Measurements from ENCODE around the gene LAMB1.

Gene LAMB1

GRCh38 chr7:108017776-108018151 lies 14.8 kb upstream of the LAMB1 start:
- no peaks in the 10 kb centered on the region for H3K36me3 ChIP-seq (ENCODE audit: insufficient read depth, low read length)
- no peaks in the 10 kb centered on the region for H3K27me3 ChIP-seq (ENCODE audit: insufficient read depth, low read length)
- 90% methylated on average over 4 of the region's 4 CpGs for WGBS
- H3K27ac ChIP-seq (ENCODE audit: low read depth, low read length): no peak overlapping the region
- no peaks in the 10 kb centered on the region for H3K9me3 ChIP-seq (ENCODE audit: insufficient read depth, low read depth, low read length)
- H3K9ac ChIP-seq (ENCODE audit: low read depth, low read length): no peak overlapping the region
- no peak overlapping the region for H3K4me3 ChIP-seq (ENCODE audit: low read length)
- peaks cover 2% of the 10 kb centered on the region; the same call in 1 of the 2 replicates for H3K4me1 ChIP-seq (ENCODE audit: insufficient read depth, low read length)

GRCh38 chr7:108016841-108017775 lies 14.1 kb upstream of the LAMB1 start:
- WGBS: 81% methylated on average over 2 of the region's 2 CpGs
- Histone ChIP-seq H3K4me3 (ENCODE audit: low read length) (no peak overlapping the region), H3K27me3 (ENCODE audit: insufficient read depth, low read length) (no peaks in the 10 kb centered on the region), H3K9me3 (ENCODE audit: insufficient read depth, low read depth, low read length) (no peaks in the 10 kb centered on the region), H3K27ac (ENCODE audit: low read depth, low read length) (no peak overlapping the region), H3K9ac (ENCODE audit: low read depth, low read length) (no peak overlapping the region), H3K36me3 (ENCODE audit: insufficient read depth, low read length) (no peaks in the 10 kb centered on the region), H3K4me1 (ENCODE audit: insufficient read depth, low read length) (peaks cover 2% of the 10 kb centered on the region; the same call in 1 of the 2 replicates)

DNA sequence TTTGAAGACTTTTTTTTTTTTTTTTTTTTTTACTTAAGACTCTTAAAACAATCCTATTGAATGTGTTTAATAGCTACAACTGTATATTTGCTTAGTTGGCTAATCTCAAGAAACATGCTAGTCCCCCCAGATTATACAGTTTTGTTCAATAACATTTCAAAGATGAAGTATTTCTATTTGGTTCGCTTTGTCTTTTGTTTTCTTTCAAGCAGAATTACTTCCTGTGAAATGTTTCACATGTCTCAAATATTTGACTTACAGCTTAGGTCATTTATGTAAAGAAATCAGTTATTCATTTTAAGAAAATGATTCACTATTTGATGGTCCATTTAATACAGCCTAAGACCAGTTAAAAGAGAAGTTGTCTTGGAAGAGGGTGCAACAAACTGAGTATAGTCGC lies 12.8 kb upstream of the LAMB1 start:
- Histone ChIP-seq H3K4me1 (ENCODE audit: insufficient read depth, low read length) (peaks cover 2% of the 10 kb centered on the region; the same call in 1 of the 2 replicates), H3K27ac (ENCODE audit: low read depth, low read length) (no peak overlapping the region)
- WGBS: 92% methylated on average over 2 of the region's 2 CpGs

GRCh38 chr7:108014747-108015682 lies 12.1 kb upstream of the LAMB1 start:
- Histone ChIP-seq H3K27me3 (ENCODE audit: insufficient read depth, low read length) (no peaks in the 10 kb centered on the region), H3K27ac (ENCODE audit: low read depth, low read length) (no peak overlapping the region), H3K4me3 (ENCODE audit: low read length) (no peak overlapping the region), H3K9ac (ENCODE audit: low read depth, low read length) (no peak overlapping the region), H3K36me3 (ENCODE audit: insufficient read depth, low read length) (no peaks in the 10 kb centered on the region), H3K4me1 (ENCODE audit: insufficient read depth, low read length) (peaks cover 2% of the 10 kb centered on the region; the same call in 1 of the 2 replicates), H3K9me3 (ENCODE audit: insufficient read depth, low read depth, low read length) (no peaks in the 10 kb centered on the region)
- WGBS: 87% methylated on average over 4 of the region's 6 CpGs

More for the DNA sequence above, 12.8 kb upstream of the LAMB1 start:
- Histone ChIP-seq H3K4me3 (ENCODE audit: low read length) (no peak overlapping the region), H3K9ac (ENCODE audit: low read depth, low read length) (no peak overlapping the region), H3K9me3 (ENCODE audit: insufficient read depth, low read depth, low read length) (no peaks in the 10 kb centered on the region), H3K27me3 (ENCODE audit: insufficient read depth, low read length) (no peaks in the 10 kb centered on the region), H3K36me3 (ENCODE audit: insufficient read depth, low read length) (no peaks in the 10 kb centered on the region)

DNA sequence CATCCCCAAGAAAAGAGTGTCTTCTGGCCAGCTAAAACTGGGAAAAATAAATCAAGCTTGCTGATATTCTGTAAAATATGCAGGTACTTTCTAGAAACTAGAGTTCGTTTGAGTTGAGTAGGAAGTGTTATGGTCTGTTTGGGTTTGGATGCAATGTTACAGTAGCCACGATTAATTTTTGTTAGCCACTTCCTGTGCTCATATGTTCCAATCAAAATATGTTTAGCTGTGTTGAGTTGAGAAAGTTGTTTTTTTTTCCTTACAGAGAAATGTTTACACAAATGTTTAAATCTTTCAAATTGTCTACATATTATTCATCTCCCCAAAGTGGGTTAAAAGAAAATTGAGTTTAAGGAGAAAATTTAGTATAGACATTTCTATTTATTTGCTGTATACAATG lies 11.3 kb upstream of the LAMB1 start:
- no peaks in the 10 kb centered on the region for H3K27me3 ChIP-seq (ENCODE audit: insufficient read depth, low read length)
- WGBS: 89% methylated on average over 2 of the region's 2 CpGs
- H3K27ac ChIP-seq (ENCODE audit: low read depth, low read length): no peak overlapping the region
- H3K9me3 ChIP-seq (ENCODE audit: insufficient read depth, low read depth, low read length): no peaks in the 10 kb centered on the region
- H3K4me1 ChIP-seq (ENCODE audit: insufficient read depth, low read length): peaks cover 2% of the 10 kb centered on the region; the same call in 1 of the 2 replicates
- no peak overlapping the region for H3K9ac ChIP-seq (ENCODE audit: low read depth, low read length)
- no peak overlapping the region for H3K4me3 ChIP-seq (ENCODE audit: low read length)
- no peaks in the 10 kb centered on the region for H3K36me3 ChIP-seq (ENCODE audit: insufficient read depth, low read length)

DNA sequence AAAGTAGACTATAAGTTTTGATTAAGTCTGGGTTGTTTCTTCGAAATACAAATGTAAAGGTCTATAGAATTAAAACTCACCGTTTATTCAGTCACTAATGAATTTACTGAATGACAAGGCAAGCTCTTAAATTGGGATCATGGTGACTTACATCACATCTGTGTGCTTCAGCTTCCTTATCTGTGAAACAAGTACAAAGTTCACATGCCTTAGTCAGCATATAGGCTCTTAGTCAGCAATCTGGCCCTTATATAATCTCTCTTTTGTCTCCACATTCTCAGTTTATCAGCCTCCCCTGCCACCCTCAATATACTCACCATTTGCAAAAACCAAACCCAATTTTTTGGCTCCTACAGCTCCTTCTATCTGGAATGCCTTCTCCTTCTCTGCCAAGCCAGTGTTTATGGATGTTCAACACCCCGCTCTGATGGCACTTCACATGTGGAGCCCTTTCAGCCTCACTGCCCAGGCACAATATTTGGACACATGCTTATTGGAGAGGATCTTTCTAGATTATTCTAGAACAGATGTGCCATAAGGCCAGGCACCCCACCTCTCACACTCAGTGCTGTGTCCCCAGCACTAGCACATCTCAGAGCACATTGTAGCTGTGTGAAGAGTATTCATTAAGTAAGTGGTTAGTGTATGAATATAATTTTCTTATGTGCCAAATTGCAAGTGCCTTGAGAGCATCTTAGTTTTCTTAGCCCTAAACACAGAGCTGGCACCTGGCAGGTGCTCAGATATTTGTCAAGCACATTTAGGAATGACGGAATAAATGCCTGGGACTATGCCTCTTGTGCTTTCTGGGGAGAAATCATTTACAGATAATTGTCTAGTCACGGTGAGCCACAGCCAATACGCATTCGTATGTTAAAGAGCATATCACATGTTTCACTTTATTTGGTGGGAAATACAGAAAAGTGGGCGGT lies 9.8 kb upstream of the LAMB1 start:
- WGBS: 83% methylated on average over 7 of the region's 8 CpGs
- Histone ChIP-seq H3K9ac (ENCODE audit: low read depth, low read length) (no peak overlapping the region), H3K36me3 (ENCODE audit: insufficient read depth, low read length) (no peaks in the 10 kb centered on the region), H3K27ac (ENCODE audit: low read depth, low read length) (no peak overlapping the region), H3K27me3 (ENCODE audit: insufficient read depth, low read length) (peaks cover 5% of the 10 kb centered on the region; the same call in 1 of the 2 replicates), H3K4me1 (ENCODE audit: insufficient read depth, low read length) (peaks cover 2% of the 10 kb centered on the region; the same call in 1 of the 2 replicates), H3K9me3 (ENCODE audit: insufficient read depth, low read depth, low read length) (no peaks in the 10 kb centered on the region), H3K4me3 (ENCODE audit: low read length) (no peak overlapping the region)

- H3K27me3 ChIP-seq (ENCODE audit: insufficient read depth, low read length): peaks cover 29% of the 10 kb centered on the region
- no peak overlapping the region for H3K9ac ChIP-seq (ENCODE audit: low read depth, low read length)
- H3K4me1 ChIP-seq (ENCODE audit: insufficient read depth, low read length): peaks cover 2% of the 10 kb centered on the region; the same call in 1 of the 2 replicates
- H3K27ac ChIP-seq (ENCODE audit: low read depth, low read length): no peak overlapping the region
- no CpG with 5 or more reads among the region's 1 CpG for WGBS
- H3K9me3 ChIP-seq (ENCODE audit: insufficient read depth, low read depth, low read length): no peaks in the 10 kb centered on the region
- H3K4me3 ChIP-seq (ENCODE audit: low read length): no peak overlapping the region
- H3K36me3 ChIP-seq (ENCODE audit: insufficient read depth, low read length): no peaks in the 10 kb centered on the region
Measured at GRCh38 chr7:108010377-108010776, 7.4 kb upstream of the LAMB1 start.

- Histone ChIP-seq H3K4me1 (ENCODE audit: insufficient read depth, low read length) (peaks cover 4% of the 10 kb centered on the region; the same call in 1 of the 2 replicates), H3K9ac (ENCODE audit: low read depth, low read length) (no peak overlapping the region), H3K36me3 (ENCODE audit: insufficient read depth, low read length) (no peaks in the 10 kb centered on the region), H3K4me3 (ENCODE audit: low read length) (no peak overlapping the region), H3K9me3 (ENCODE audit: insufficient read depth, low read depth, low read length) (no peaks in the 10 kb centered on the region), H3K27me3 (ENCODE audit: insufficient read depth, low read length) (peaks cover 34% of the 10 kb centered on the region), H3K27ac (ENCODE audit: low read depth, low read length) (no peak overlapping the region)
- 94% methylated on average over 4 of the region's 4 CpGs for WGBS
Measured at GRCh38 chr7:108009873-108010272, 6.9 kb upstream of the LAMB1 start.

- H3K36me3 ChIP-seq (ENCODE audit: insufficient read depth, low read length): no peaks in the 10 kb centered on the region
- no peaks in the 10 kb centered on the region for H3K9me3 ChIP-seq (ENCODE audit: insufficient read depth, low read depth, low read length)
- H3K27ac ChIP-seq (ENCODE audit: low read depth, low read length): no peak overlapping the region
- no peak overlapping the region for H3K9ac ChIP-seq (ENCODE audit: low read depth, low read length)
- peaks cover 45% of the 10 kb centered on the region for H3K27me3 ChIP-seq (ENCODE audit: insufficient read depth, low read length)
- H3K4me3 ChIP-seq (ENCODE audit: low read length): no peak overlapping the region
- peaks cover 13% of the 10 kb centered on the region; the same call in 1 of the 2 replicates for H3K4me1 ChIP-seq (ENCODE audit: insufficient read depth, low read length)
Measured at GRCh38 chr7:108008827-108009226, 5.9 kb upstream of the LAMB1 start.

GRCh38 chr7:108008240-108008639 lies 5.3 kb upstream of the LAMB1 start:
- H3K4me1 ChIP-seq (ENCODE audit: insufficient read depth, low read length): peaks cover 16% of the 10 kb centered on the region; the same call in 1 of the 2 replicates
- peaks cover 50% of the 10 kb centered on the region for H3K27me3 ChIP-seq (ENCODE audit: insufficient read depth, low read length)
- H3K9ac ChIP-seq (ENCODE audit: low read depth, low read length): no peak overlapping the region
- 89% methylated on average over 2 of the region's 4 CpGs for WGBS
- no peaks in the 10 kb centered on the region for H3K9me3 ChIP-seq (ENCODE audit: insufficient read depth, low read depth, low read length)
- no peak overlapping the region for H3K4me3 ChIP-seq (ENCODE audit: low read length)
- no peak overlapping the region for H3K27ac ChIP-seq (ENCODE audit: low read depth, low read length)
- H3K36me3 ChIP-seq (ENCODE audit: insufficient read depth, low read length): no peaks in the 10 kb centered on the region

Measured in HUES64 (cell line).